GM12892 (cell line): ENCODE results near the gene C1RL.

Experiments used
- POLR2A ChIP-seq: IDR thresholded peaks from 2 replicates; pipeline ENCODE4 v1.6.1; 2011; ENCODE audit warnings: low read depth, low read length, control low read depth
- POLR2AphosphoS5 ChIP-seq: IDR thresholded peaks from 2 replicates; pipeline ENCODE4 v1.6.1; 2011; ENCODE audit warnings: low read depth, low read length, control low read depth

DNA sequence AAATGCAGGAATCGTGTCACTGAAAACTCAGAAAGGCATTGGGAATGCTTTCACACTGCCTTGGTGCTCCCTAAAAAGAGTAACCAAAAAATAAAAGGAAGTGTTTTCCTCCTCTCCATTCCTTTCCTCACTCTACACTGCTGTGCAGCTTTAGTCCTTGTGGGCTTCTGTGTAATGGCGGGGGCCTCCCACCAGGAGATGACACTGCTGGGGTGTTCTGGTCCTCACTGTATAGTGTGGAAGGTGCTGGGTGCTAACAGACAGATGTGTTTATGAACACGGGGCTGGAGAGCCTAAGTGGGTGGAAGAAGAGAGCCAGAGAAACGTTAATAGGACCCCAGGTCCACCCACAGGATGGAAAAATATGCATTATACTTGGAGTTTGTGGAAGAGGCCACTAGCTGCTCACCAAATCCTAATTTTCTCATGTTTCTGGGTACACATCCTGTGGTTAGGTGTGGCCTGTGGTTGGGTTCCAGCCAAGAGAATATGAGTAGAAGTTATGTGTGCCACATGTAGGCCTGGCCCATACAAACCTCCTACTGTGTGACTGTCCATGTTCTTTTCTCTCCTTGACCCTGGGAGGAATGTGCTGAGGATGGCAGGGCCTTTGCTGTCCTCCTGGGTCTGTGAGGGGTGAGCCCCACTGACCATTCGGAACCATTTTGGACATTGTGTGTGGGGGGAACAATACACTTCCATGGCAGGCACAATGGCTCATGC, 62.5 kb downstream of the C1RL start:
- no peak for TF ChIP-seq POLR2A
- no peak for TF ChIP-seq POLR2AphosphoS5
